Endothelial cell of umbilical vein (primary cell): ENCODE data around the gene SASH3. TPM values are rescaled to one million over a fixed set of nuclear protein-coding genes. Genes with fewer than 3 reads are reported as not detected.

Source experiments
- BruUV-seq: library from RNA; stranded (reverse); fragments of 400-500 nt; replicated peaks from 2 replicates; lab custom pipeline; 2021; lab: Mats Ljungman, UMichigan
- CTCF ChIA-PET: fragments of 300-600, 350-600 bp; sonication (Branson Sonifier 250); formaldehyde crosslinking; loops from one replicate; lab custom pipeline; 2021; ENCODE audit warnings: antibody characterized with exemption, inconsistent platforms; lab: Charles Lee
- POLR2A ChIA-PET: fragments of 300-600, 350-600 bp; sonication (Branson Sonifier 250); formaldehyde crosslinking; loops from one replicate; lab custom pipeline; 2021; ENCODE audit warnings: antibody characterized with exemption, inconsistent platforms; lab: Charles Lee
- DNase-seq: peaks from one replicate; pipeline ENCODE4 v3.0.0-alpha.2; 2011; ENCODE audit warnings: low read depth, low spot score
- FAIRE-seq: peaks from 2 replicates; lab custom pipeline; 2011; peaks lifted over from hg19 to GRCh38; lab: Jason Lieb, UNC
- H2AFZ ChIP-seq: 2 replicates; pipeline ENCODE4 v1.6.0; 2012; ENCODE audit warnings: low read depth, low read length, control low read depth, inconsistent platforms
- H3K27ac ChIP-seq: 2 replicates; pipeline ENCODE4 v1.5.1; 2011; ENCODE audit warnings: low read depth, mild to moderate bottlenecking, control low read depth, low read length, moderate library complexity; ENCODE audit not compliant: insufficient read depth
- H3K27me3 ChIP-seq, 2 experiments: 2 replicates each; pipeline versions ENCODE4 v1.6.0 to v1.6.1; 2011; ENCODE audit warnings: low read length in 2 of 2, mixed read lengths in 1 of 2; ENCODE audit not compliant: control insufficient read depth in 2 of 2, insufficient read depth in 2 of 2
- H3K36me3 ChIP-seq, 2 experiments: 2 replicates in 1 of 2; 3 replicates in 1 of 2; pipeline ENCODE4 v1.5.1; 2011; ENCODE audit warnings: low read length in 2 of 2, mild to moderate bottlenecking in 1 of 2, moderate library complexity in 1 of 2; ENCODE audit not compliant: control insufficient read depth in 2 of 2, insufficient read depth in 2 of 2; ENCODE audit errors: extremely low read depth in 1 of 2
- H3K4me1 ChIP-seq: 3 replicates; pipeline ENCODE4 v1.5.1; 2011; ENCODE audit warnings: mild to moderate bottlenecking, low read length; ENCODE audit not compliant: control insufficient read depth, insufficient read depth; ENCODE audit errors: extremely low read depth
- H3K4me2 ChIP-seq: 2 replicates; pipeline ENCODE4 v1.6.1; 2011; ENCODE audit warnings: low read length, control low read depth, mixed read lengths; ENCODE audit not compliant: insufficient read depth
- H3K4me3 ChIP-seq, 3 experiments: fragments of 200-600 bp in 1 of 3; sonication (generic), shearing (Covaris generic) in 1 of 3; replicated peaks in 1 of 3; 2 replicates each; pipeline ENCODE4 v1.5.1; 2011 to 2016; ENCODE audit warnings: control low read depth in 3 of 3, low read length in 3 of 3, mild to moderate bottlenecking in 2 of 3, inconsistent platforms in 1 of 3, low read depth in 1 of 3, moderate library complexity in 1 of 3; ENCODE audit not compliant: insufficient read depth in 1 of 3
- H3K79me2 ChIP-seq: 2 replicates; pipeline ENCODE4 v1.6.0; 2012; ENCODE audit warnings: low read length, inconsistent platforms; ENCODE audit not compliant: control insufficient read depth, insufficient read depth
- H3K9ac ChIP-seq: replicated peaks from 2 replicates; pipeline ENCODE3; 2011; ENCODE audit warnings: low read length, control low read depth; ENCODE audit not compliant: insufficient read depth; ENCODE audit errors: extremely low read depth
- H3K9me1 ChIP-seq: replicated peaks from 3 replicates; pipeline ENCODE4 v1.6.0; 2011; ENCODE audit warnings: mild to moderate bottlenecking, low read length; ENCODE audit not compliant: control insufficient read depth, insufficient read depth; ENCODE audit errors: extremely low read depth
- H3K9me3 ChIP-seq: replicated peaks from 2 replicates; pipeline ENCODE4 v1.5.1; 2012; ENCODE audit warnings: low read length, inconsistent platforms; ENCODE audit not compliant: control insufficient read depth, insufficient read depth
- H4K20me1 ChIP-seq: replicated peaks from 2 replicates; pipeline ENCODE3; 2011; ENCODE audit warnings: mild to moderate bottlenecking, low read length; ENCODE audit not compliant: control insufficient read depth, insufficient read depth; ENCODE audit errors: extremely low read depth
- CTCF ChIP-seq, 2 donors: IDR thresholded peaks; 1 replicate in 1 of 2; 2 replicates in 1 of 2; pipeline ENCODE4 v1.5.1; 2011; ENCODE audit warnings: low read length in 2 of 2, mild to moderate bottlenecking in 2 of 2, moderate library complexity in 2 of 2, control low read depth in 1 of 2, inconsistent platforms in 1 of 2, low read depth in 1 of 2; ENCODE audit not compliant: insufficient read depth in 1 of 2; ENCODE audit errors: extremely low read depth in 1 of 2
- EZH2 ChIP-seq: IDR thresholded peaks from 2 replicates; pipeline ENCODE4 v1.6.1; 2012; ENCODE audit warnings: borderline replicate concordance, low read depth, mild to moderate bottlenecking, moderate library complexity, low read length, inconsistent platforms; ENCODE audit not compliant: severe bottlenecking
- FOS ChIP-seq: IDR thresholded peaks from 2 replicates; pipeline ENCODE4 v1.6.1; 2011; ENCODE audit warnings: mild to moderate bottlenecking, low read length, moderate library complexity, borderline replicate concordance; ENCODE audit not compliant: insufficient read depth
- GATA2 ChIP-seq: IDR thresholded peaks from 2 replicates; pipeline ENCODE4 v1.7.0; 2011; ENCODE audit warnings: low read depth, mild to moderate bottlenecking, moderate library complexity, mixed read lengths, low read length; ENCODE audit not compliant: insufficient read length, insufficient read depth
- JUN ChIP-seq: IDR thresholded peaks from 2 replicates; pipeline ENCODE4 v1.6.1; 2011; ENCODE audit warnings: borderline replicate concordance, low read depth; ENCODE audit not compliant: insufficient read length, insufficient read depth
- MAX ChIP-seq: IDR thresholded peaks from 2 replicates; pipeline ENCODE4 v1.6.1; 2011; ENCODE audit not compliant: insufficient read depth, insufficient read length
- MYC ChIP-seq: IDR thresholded peaks from one replicate; pipeline ENCODE4 v1.6.1; 2011; ENCODE audit warnings: mild to moderate bottlenecking, low read depth, low read length
- POLR2A ChIP-seq: IDR thresholded peaks from 2 replicates; pipeline ENCODE4 v1.6.1; 2012; ENCODE audit warnings: low read depth, mild to moderate bottlenecking, control low read depth, low read length
- POLR2AphosphoS5 ChIP-seq: IDR thresholded peaks from 2 replicates; pipeline ENCODE4 v1.6.1; 2012; ENCODE audit warnings: low read depth, mild to moderate bottlenecking, control low read depth, low read length, moderate library complexity; ENCODE audit not compliant: insufficient read depth
- dilution Hi-C: fragments of 300-500 bp; cut with MboI; formaldehyde crosslinking; loops from one replicate; pipeline ENCODE4 v1.15.0; 2019; ENCODE audit warnings: low sequenced_read_pairs; ENCODE audit not compliant: extremely low pct_ligation_motif_present
- intact Hi-C: fragments of 100-400 bp; cut with micrococcal nuclease; formaldehyde crosslinking; loops from one replicate; pipeline ENCODE4 v1.10.0; 2022
- polyA plus RNA-seq, 4 experiments: library from polyadenylated mRNA; depleted of rRNA in 3 of 4; stranded (reverse) in 3 of 4; unstranded in 1 of 4; fragments of >200 nt; gene quantifications; 2 replicates each; pipeline versions ENCODE4 v1.2.1 to v1.2.3, GENCODE V29; 2011 to 2012; ENCODE audit warnings: missing spikeins in 1 of 4
- total RNA-seq: library from RNA; stranded (reverse); gene quantifications from 2 replicates; pipeline ENCODE4 v1.2.3, GENCODE V29; 2021

Gene SASH3
- total and polyA plus RNA-seq, 2 donors (not counting 3 experiments of a cell fraction or from before 2014, with no cell fraction given): not detected

- POLR2A ChIA-PET: no interaction called here
- H2AFZ ChIP-seq: no peak overlapping the region
Measured at GRCh38 chrX:129737916-129738315, 41.8 kb upstream of the SASH3 start.

More at GRCh38 chrX:129737916-129738315, 41.8 kb upstream of the SASH3 start:
- CTCF ChIA-PET: interaction anchor here (1.4 to 2.2 kb wide), 2 partner anchors 9 to 11 kb away, joined by 4 to 6 read pairs; no protein-coding TSS in a partner anchor
- H3K9me3 ChIP-seq: no peaks in the 10 kb centered on the region
- no peaks in the 10 kb centered on the region for H3K9me1 ChIP-seq
- no peak overlapping the region for H3K4me3 ChIP-seq
- H3K9ac ChIP-seq: no peak overlapping the region
- no peaks in the 10 kb centered on the region for H3K4me1 ChIP-seq
- BruUV-seq: no TSS peak
- intact Hi-C loops (no loop called here), dilution Hi-C loops (no loop called here)
- H3K36me3 ChIP-seq: no peaks in the 10 kb centered on the region
- H3K27me3 ChIP-seq: peaks cover 0 to 4% of the 10 kb centered on the region in 2 experiments
- DNase-seq (no peak), FAIRE-seq (peak; percentile 64)
- H3K4me2 ChIP-seq: no peak overlapping the region
- no peak for TF ChIP-seq MYC
- TF ChIP-seq CTCF (IDR thresholded peaks at IDR 0.05; ENCODE audit: extremely low read depth in 1 of 2, insufficient read depth in 1 of 2, low read depth in 1 of 2, low read length in 2 of 2): no peak
- TF ChIP-seq POLR2A: no peak
- no peak for TF ChIP-seq JUN
- TF ChIP-seq FOS: no peak
- no peak for TF ChIP-seq GATA2
- TF ChIP-seq MAX: no peak
- no peak for TF ChIP-seq POLR2AphosphoS5
- TF ChIP-seq EZH2: no peak
- H4K20me1 ChIP-seq: no peaks in the 10 kb centered on the region
- no peak overlapping the region for H3K27ac ChIP-seq
- H3K79me2 ChIP-seq: no peaks in the 10 kb centered on the region
